GM19240 (cell line): ENCODE measurements around the gene SLC22A31.
A peak's percentile ranks its signal among the peaks of the same experiment; 100 is the strongest.

Source experiments
- DNase-seq: peaks from one replicate; pipeline ENCODE4 v3.0.0; 2011; ENCODE audit warnings: low spot score; ENCODE audit not compliant: insufficient read length

SLC22A31 gene

GRCh38 chr16:89217138-89217387 is 16.7 kb upstream of the SLC22A31 start:
- DNase-seq, result no peak

GRCh38 chr16:89216315-89217137 is 16.2 kb upstream of the SLC22A31 start:
- DNase-seq, result peak; percentile 88

- DNase-seq, result no peak
These were observed 10.7 kb upstream of the SLC22A31 start for GRCh38 chr16:89210904-89211515.

DNA sequence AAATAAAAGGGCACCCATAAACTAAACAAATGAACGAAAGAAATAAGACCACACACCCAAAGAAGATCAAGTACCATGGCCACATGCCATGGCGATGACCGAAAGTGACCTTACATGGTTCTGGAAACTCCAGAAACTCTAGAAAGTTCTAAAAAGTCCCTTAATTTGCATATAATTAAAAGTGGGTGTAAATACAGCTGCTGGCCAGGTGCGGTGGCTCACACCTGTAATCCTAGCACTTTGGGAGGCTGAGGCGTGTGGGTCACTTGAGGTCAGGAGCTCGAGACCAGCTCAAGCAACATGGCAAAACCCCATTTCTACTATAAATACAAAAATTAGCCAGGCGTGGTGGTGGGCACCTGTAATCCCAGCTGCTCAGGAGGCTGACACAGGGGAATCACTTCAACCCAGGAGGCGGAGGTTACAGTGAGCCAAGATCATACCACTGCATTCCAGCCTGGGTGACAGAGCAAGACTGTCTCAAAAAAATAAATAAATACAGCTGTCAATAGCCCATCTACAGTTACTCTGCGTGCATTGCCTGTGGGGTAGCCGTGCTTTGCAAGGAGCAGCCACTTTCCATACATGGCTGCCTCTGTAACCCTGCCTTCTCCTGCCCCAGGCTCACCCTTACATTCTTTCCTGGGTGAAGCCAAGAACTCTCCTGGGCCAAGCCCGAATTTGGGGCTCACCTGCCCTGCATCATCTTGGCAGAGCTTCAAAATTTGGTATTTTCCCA is 10.0 kb upstream of the SLC22A31 start:
- DNase-seq, result no peak

DNA sequence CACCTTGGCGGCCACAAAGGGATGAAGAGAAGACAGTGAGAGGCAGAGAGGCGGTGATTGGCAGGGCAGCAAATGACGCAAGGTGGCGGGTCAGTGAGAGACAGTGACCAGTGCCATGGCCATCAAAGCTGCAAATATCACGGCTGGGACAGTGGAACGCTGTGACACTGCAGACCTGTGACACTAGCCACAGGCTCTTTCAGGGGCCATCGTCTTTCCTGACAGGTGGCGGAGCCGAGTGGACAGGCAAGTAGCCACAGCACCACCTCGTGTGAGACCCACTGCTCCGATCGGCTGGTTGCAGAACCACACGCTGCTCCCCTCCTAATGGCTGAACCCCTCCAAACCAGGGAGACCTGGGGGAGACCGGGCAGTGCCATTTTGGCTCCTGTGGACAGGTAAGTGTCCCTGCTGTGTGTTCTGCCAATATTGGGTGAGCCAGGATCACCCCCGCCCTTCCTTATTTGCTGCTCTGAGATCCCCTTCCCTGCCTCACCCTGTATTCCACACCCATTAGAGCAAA is 9.2 kb upstream of the SLC22A31 start:
- DNase-seq, result no peak

GRCh38 chr16:89207993-89208392 is 7.7 kb upstream of the SLC22A31 start:
- DNase-seq, result no peak

- DNase-seq, result no peak
These were observed 2.3 kb upstream of the SLC22A31 start for GRCh38 chr16:89202422-89203215.

GRCh38 chr16:89201439-89202377 is 1.4 kb upstream of the SLC22A31 start:
- DNase-seq, result peak; percentile 44

DNA sequence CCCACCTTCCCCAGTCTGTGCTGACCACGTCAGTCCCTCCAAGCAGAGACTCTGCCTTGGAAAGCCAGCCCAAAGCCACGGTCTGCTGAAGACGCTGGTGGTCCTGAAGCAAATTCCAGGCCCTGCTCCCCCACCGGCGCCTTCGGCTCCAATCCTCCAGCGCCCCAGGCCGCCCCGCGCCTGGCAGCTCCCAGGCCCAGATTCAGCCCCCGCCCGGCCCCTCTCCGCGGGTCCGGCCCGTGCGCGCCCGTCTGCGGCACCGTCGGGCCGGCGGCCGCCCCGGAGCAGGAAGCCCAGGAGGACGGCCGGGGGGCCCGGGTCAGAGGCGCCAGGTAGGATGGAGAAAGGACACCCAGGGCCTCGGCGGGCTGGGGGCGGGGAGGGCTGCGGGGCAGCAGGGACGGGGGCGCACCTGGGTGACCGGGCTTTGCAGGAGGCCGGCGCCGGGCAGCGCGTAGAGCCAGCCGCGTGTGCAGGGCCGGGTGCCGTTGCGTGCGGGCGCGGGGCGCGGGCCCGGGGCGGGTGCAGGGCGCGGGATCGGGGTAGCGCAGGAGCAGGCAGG is 594 bp upstream of the SLC22A31 start:
- DNase-seq, result no peak

- no peak for DNase-seq
These were observed 855 bp downstream of the SLC22A31 start for GRCh38 chr16:89199241-89200123.

- no peak for DNase-seq
These were observed 1.7 kb downstream of the SLC22A31 start for GRCh38 chr16:89198417-89199240.

GRCh38 chr16:89197633-89198416 is 2.5 kb downstream of the SLC22A31 start:
- no peak for DNase-seq

DNA sequence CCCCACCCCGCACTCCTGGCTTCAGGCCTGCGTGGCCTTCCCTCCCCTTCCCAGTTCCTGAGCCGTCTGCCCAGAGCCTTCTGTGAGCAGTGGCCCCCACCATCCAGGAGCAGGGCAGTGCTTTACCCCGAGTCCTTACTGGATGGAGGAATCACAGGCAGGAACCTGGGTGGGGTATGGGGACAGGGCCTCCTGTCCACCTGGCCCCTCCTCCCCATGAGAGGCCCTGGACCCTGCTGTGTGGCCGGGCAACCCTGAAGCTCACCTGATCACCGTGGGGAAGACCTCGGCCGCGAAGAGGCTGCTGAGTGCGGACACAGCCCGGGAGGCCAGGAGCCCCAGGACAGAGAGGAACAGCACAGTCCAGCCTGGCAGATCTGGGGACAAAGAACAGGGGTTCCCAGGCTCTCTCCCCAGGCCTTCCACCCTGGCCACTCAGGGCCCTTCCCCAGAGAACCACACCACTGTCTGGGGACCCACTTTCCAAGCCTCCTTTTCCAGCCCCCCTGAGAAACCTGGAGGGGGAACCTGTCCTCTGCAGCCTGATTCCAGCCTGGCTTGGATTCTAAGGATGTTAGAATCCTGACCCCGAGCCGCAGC is 3.2 kb downstream of the SLC22A31 start:
- DNase-seq, result no peak

GRCh38 chr16:89195521-89196171 is 4.7 kb downstream of the SLC22A31 start:
- no peak for DNase-seq

- no peak for DNase-seq
These were observed 5.7 kb downstream of the SLC22A31 start for GRCh38 chr16:89194340-89195311.
